Body of pancreas (tissue), 4 donors: ENCODE results near the gene MYO5B. TPM values are rescaled to one million over a fixed set of nuclear protein-coding genes. Genes with fewer than 3 reads are reported as not detected.

Experiments
- ATAC-seq: fragments of 150-250 bp; one replicate; pipeline ENCODE4 v1.9.1; 2016
- DNase-seq, 4 donors: peaks; one replicate each; pipeline ENCODE4 v3.0.0-alpha.2; 2019
- H3K27ac ChIP-seq, 4 donors: fragments of 200-600 bp; sonication (generic); 1 replicate in 3 of 4; 2 replicates in 1 of 4; pipeline versions ENCODE4 v1.5.1 to v1.6.1; 2016 to 2019; ENCODE audit warnings: mild to moderate bottlenecking in 1 of 4, mixed read lengths in 1 of 4, moderate library complexity in 1 of 4
- H3K27me3 ChIP-seq, 2 donors: fragments of 200-600 bp; sonication (generic); one replicate each; pipeline ENCODE4 v1.6.0; 2016; ENCODE audit warnings: mild to moderate bottlenecking in 1 of 2
- H3K36me3 ChIP-seq, 2 donors: fragments of 200-600 bp; sonication (generic); replicated peaks in 1 of 2; 2 replicates each; pipeline ENCODE4 v1.5.1; 2016; ENCODE audit warnings: low read depth in 2 of 2; ENCODE audit not compliant: insufficient read depth in 1 of 2
- H3K4me1 ChIP-seq: fragments of 200-600 bp; sonication (generic); one replicate; pipeline ENCODE4 v1.6.0; 2016
- H3K4me3 ChIP-seq, 2 donors: fragments of 200-600 bp; sonication (generic); 1 replicate in 1 of 2; 2 replicates in 1 of 2; pipeline ENCODE4 v1.5.1; 2016 to 2019
- H3K9me3 ChIP-seq, 3 donors: fragments of 200-600 bp; sonication (generic); 1 replicate in 2 of 3; 2 replicates in 1 of 3; pipeline ENCODE4 v1.5.1; 2016
- POLR2A ChIP-seq, 3 donors: fragments of 450-650 bp; IDR thresholded peaks; one replicate each; pipeline ENCODE4 v1.6.1; 2016; ENCODE audit warnings: antibody characterized with exemption in 3 of 3, mild to moderate bottlenecking in 2 of 3
- WGBS, 2 donors: methylation state at CpG; one replicate each; pipeline ENCODE4 v1.1.5; 2017; 5-methylcytosine and 5-hydroxymethylcytosine counted together
- intact Hi-C: fragments of 100-400 bp; cut with DNase I; formaldehyde crosslinking; loops from one replicate; pipeline ENCODE4 v1.15.1; 2023
- total RNA-seq, 2 donors: library from RNA; depleted of rRNA; stranded (reverse); fragments of >200 nt; gene quantifications; one replicate each; pipeline ENCODE4 v1.1.0, GENCODE V29; 2016
- TF ChIP-seq, protein P1 (sequence below), 7 experiments: fragments of 450-650 bp in 4 of 7; fragments of 200-600 bp in 3 of 7; sonication (generic) in 3 of 7; IDR thresholded peaks; one replicate each; pipeline ENCODE4 v1.5.1; 2016 to 2019; ENCODE audit warnings: antibody characterized with exemption in 7 of 7

MYO5B gene
- total RNA-seq, 2 donors from 2014 or later, result 17.1 to 18.2 TPM

DNA sequence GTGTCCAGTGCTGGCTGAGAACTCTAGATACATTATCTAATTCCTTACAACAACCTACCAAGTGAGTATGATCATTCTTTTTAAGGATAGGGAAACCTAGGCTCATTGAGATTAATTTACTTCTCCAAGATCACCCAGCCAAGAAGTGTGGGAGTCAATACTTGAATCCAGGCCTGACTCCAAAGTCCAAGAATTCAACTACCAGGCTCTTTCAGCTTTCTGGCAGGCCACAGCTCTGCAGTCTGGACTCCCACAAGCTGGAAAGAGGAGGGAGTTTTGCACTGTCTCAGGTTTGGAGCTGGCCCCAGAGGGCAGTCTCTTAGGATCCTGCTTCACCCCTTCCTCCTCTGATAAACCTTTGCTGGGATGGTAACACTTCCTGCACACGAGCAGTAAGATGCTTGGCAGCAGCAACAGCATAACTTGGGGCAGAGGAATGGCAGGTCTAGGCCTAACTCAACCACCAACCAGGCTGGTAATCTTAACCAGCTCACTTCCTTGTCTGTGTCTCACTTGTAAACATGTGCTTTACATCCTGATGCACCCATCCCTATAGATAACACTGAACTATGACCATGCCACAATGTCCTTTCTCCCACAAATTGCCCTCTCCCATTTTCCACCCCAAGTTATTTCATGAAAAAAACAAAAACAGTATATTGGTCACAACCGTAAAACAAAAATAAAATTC, 270.5 kb downstream of the MYO5B start:
- DNase-seq (no peak), ATAC-seq (no peak)
- no peaks in the 10 kb centered on the region for H3K9me3 ChIP-seq
- H3K27me3 ChIP-seq, result no peaks in the 10 kb centered on the region
- intact Hi-C loops, result no loop called here
- TF ChIP-seq POLR2A (IDR thresholded peaks at IDR 0.05), result no peak
- TF ChIP-seq, protein P1, sequence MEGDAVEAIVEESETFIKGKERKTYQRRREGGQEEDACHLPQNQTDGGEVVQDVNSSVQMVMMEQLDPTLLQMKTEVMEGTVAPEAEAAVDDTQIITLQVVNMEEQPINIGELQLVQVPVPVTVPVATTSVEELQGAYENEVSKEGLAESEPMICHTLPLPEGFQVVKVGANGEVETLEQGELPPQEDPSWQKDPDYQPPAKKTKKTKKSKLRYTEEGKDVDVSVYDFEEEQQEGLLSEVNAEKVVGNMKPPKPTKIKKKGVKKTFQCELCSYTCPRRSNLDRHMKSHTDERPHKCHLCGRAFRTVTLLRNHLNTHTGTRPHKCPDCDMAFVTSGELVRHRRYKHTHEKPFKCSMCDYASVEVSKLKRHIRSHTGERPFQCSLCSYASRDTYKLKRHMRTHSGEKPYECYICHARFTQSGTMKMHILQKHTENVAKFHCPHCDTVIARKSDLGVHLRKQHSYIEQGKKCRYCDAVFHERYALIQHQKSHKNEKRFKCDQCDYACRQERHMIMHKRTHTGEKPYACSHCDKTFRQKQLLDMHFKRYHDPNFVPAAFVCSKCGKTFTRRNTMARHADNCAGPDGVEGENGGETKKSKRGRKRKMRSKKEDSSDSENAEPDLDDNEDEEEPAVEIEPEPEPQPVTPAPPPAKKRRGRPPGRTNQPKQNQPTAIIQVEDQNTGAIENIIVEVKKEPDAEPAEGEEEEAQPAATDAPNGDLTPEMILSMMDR (IDR thresholded peaks at IDR 0.05), result no peak
- no peaks in the 10 kb centered on the region for H3K4me1 ChIP-seq
- H3K27ac ChIP-seq, result no peak overlapping the region
- no peak overlapping the region for H3K4me3 ChIP-seq
- no peaks in the 10 kb centered on the region for H3K36me3 ChIP-seq
- 83 to 91% methylated on average over 2 of the region's 2 CpGs for WGBS, 2 donors

DNA sequence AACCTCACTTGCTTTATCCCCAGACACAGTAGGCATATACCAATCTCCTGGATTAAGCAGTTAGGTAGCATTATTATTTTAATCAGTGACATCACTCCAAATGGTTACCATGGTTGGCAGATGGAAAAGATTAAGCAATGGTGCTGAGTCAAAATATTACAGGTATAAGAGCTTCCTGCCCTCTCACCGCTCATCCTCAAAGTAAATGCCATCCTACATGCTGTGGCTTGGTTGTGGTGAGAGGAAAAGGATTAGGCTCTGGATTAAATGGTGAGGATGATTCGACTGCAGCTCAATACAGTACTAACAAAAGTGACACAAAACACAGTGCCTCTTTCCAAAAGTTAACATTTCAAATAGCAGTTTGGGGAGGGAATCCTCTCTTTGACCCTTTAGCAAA, 272.7 kb downstream of the MYO5B start:
- Histone ChIP-seq H3K36me3 (no peaks in the 10 kb centered on the region), H3K27ac (no peak overlapping the region), H3K9me3 (no peaks in the 10 kb centered on the region), H3K4me1 (no peaks in the 10 kb centered on the region), H3K27me3 (no peaks in the 10 kb centered on the region), H3K4me3 (no peak overlapping the region)
- 88 to 94% methylated on average over 2 of the region's 2 CpGs for WGBS, 2 donors
- intact Hi-C loops, result no loop called here
- ATAC-seq, result no peak
- no peak for TF ChIP-seq POLR2A (IDR thresholded peaks at IDR 0.05)
- DNase-seq, result no peak

DNA sequence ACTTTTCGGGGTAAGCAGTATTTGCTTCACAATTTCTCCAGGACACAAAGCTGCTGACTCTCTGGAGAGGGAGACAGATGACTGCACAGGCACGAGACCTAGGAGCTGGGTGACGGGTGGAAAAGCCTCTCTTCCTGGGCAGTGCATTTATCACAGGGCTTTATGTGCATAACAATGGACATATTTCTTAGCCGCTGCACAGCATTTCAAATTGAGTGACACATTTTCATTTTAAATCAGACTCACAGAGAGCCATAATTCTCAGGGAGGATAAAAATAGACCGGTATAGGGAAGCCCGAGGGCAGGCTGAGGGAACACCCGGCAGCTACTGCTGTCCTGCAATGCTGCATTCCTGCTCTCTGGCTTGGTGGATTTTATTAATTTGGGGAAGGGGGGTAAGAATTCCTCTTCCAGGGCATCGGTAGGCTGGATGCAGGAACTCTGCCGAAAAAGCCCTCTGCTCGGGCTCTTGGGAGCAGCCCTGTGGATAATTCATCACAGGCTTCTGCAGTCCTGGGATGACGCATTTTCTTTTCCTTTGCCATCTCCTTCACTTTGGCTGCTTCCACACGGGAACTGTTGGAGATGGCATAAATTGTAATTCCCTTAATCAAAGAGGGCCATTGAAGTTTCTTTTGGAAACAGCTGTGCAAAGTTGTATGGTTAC, 273.5 kb downstream of the MYO5B start:
- intact Hi-C loops, result no loop called here
- TF ChIP-seq, protein P1 (IDR thresholded peaks at IDR 0.05), result no peak
- 70 to 71% methylated on average over 12 of the region's 12 CpGs for WGBS, 2 donors
- H3K9me3 ChIP-seq, result no peaks in the 10 kb centered on the region
- H3K36me3 ChIP-seq, result no peaks in the 10 kb centered on the region
- H3K4me1 ChIP-seq, result no peaks in the 10 kb centered on the region
- ATAC-seq, result no peak
- no peak overlapping the region for H3K4me3 ChIP-seq
- no peaks in the 10 kb centered on the region for H3K27me3 ChIP-seq
- no peak overlapping the region for H3K27ac ChIP-seq
- no peak for DNase-seq

DNA sequence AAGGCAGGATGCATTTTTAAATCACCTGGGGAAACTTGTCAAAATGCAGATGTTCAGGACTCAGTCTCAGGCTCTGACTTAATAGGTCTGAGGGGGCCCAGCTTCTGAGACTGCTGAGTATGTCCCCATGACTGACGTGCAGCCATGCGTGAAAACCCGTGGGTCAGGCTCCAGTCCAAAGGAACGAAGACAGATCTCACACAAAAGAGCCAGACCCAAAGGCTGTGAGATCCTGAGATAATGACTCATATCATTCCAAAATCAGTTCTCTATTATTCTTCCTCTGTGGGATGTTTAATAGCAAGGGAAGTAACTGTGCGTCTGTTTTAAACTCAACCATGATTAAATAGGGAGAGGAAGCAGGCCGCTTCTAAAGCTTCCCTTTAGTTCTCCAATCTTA, 274.2 kb downstream of the MYO5B start:
- H3K9me3 ChIP-seq, result no peaks in the 10 kb centered on the region
- H3K4me1 ChIP-seq, result no peaks in the 10 kb centered on the region
- no peaks in the 10 kb centered on the region for H3K36me3 ChIP-seq
- no peak overlapping the region for H3K4me3 ChIP-seq
- ATAC-seq, result no peak
- no peak for DNase-seq
- TF ChIP-seq, protein P1 (IDR thresholded peaks at IDR 0.05), result no peak
- TF ChIP-seq POLR2A (IDR thresholded peaks at IDR 0.05), result no peak
- H3K27ac ChIP-seq, result no peak overlapping the region
- no peaks in the 10 kb centered on the region for H3K27me3 ChIP-seq
- intact Hi-C loops, result no loop called here
- 64 to 72% methylated on average over 6 of the region's 6 CpGs for WGBS, 2 donors

DNA sequence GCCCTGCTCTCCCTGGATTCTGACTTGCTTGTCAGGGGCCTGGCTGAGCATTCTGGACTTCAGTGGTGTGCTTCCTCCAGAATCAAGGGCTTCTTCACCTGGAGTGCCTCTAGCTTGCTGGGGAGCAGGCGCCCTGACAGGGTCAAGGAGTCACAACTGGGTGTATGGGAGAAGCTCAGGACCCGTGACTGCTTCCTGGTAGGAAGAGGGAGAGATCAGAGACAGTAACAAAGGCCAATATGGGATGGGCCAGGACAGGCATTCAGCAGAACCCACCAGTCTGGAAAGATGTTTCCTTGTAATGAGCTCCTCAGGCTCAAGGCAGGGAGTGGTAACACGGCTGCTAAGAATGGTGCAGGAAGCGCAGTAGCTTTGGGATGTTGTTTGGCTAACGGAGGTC, 277.2 kb downstream of the MYO5B start:
- no peaks in the 10 kb centered on the region for H3K4me1 ChIP-seq
- H3K9me3 ChIP-seq, result no peaks in the 10 kb centered on the region
- no peak for ATAC-seq
- H3K27me3 ChIP-seq, result no peaks in the 10 kb centered on the region
- H3K36me3 ChIP-seq, result no peaks in the 10 kb centered on the region
- no peak overlapping the region for H3K27ac ChIP-seq
- intact Hi-C loops, result no loop called here
- no peak for DNase-seq
- H3K4me3 ChIP-seq, result no peak overlapping the region
- 94 to 100% methylated on average over 5 of the region's 5 CpGs for WGBS, 2 donors
- TF ChIP-seq POLR2A (IDR thresholded peaks at IDR 0.05), result no peak
- TF ChIP-seq, protein P1 (IDR thresholded peaks at IDR 0.05), result no peak
